Prostate gland (tissue), 2 donors: Measurements from ENCODE around the gene ATF5.

ENCODE experiments used
- POLR2A ChIP-seq: fragments of 450-650 bp; IDR thresholded peaks from one replicate; pipeline ENCODE4 v1.6.1; 2016; ENCODE audit warnings: antibody characterized with exemption, mild to moderate bottlenecking
- POLR2AphosphoS5 ChIP-seq: sonication (generic); formaldehyde crosslinking; IDR thresholded peaks from one replicate; pipeline ENCODE4 v1.6.1; 2017; ENCODE audit warnings: antibody characterized with exemption
- TF ChIP-seq, protein P1 (sequence below), 4 experiments: fragments of 200-600 bp in 2 of 4; fragments of 450-650 bp in 2 of 4; sonication (generic) in 2 of 4; IDR thresholded peaks; 1 replicate in 3 of 4; 2 replicates in 1 of 4; pipeline ENCODE4 v1.5.1; 2016 to 2019; ENCODE audit warnings: antibody characterized with exemption in 4 of 4, mild to moderate bottlenecking in 2 of 4, moderate library complexity in 2 of 4

DNA sequence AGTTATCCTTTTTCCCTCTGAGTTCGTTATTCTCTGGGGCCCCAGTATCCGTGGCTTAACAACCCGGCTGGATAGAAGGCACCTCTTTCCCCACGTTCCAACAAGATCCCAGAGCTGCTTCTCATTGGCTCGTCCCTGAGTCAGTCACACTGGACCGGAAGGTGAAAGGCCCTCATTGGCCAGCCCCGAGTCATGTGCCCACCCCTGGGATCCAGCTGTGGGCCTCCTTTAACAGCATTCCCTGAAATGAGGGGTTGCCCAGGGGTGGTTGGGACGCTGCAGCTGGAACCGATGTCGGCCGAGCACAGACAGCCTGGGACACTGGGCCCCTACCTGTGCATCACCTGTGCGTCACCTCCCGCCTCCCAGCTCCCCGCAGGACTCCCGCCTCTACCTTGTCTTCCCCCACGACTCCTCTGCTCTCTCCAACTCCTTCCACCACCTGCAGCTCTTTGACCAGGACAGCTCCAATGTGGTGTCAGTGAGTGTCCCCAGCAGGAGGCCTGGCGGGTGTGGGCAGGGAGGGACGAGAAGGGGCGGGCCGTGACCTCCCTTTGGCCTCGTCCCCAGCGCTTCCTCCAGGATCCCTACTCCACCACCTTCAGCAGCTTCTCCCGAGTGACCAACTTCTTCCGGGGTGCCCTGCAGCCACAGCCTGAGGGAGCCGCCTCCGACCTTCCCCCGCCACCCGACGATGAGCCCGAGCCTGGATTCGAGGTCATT lies 47.2 kb upstream of the ATF5 start:
- TF ChIP-seq, protein P1, sequence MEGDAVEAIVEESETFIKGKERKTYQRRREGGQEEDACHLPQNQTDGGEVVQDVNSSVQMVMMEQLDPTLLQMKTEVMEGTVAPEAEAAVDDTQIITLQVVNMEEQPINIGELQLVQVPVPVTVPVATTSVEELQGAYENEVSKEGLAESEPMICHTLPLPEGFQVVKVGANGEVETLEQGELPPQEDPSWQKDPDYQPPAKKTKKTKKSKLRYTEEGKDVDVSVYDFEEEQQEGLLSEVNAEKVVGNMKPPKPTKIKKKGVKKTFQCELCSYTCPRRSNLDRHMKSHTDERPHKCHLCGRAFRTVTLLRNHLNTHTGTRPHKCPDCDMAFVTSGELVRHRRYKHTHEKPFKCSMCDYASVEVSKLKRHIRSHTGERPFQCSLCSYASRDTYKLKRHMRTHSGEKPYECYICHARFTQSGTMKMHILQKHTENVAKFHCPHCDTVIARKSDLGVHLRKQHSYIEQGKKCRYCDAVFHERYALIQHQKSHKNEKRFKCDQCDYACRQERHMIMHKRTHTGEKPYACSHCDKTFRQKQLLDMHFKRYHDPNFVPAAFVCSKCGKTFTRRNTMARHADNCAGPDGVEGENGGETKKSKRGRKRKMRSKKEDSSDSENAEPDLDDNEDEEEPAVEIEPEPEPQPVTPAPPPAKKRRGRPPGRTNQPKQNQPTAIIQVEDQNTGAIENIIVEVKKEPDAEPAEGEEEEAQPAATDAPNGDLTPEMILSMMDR (IDR thresholded peaks at IDR 0.05): no peak
- TF ChIP-seq POLR2A: no peak
- no peak for TF ChIP-seq POLR2AphosphoS5
